ENCODE results near the gene COL8A1.

COL8A1 gene

DNA sequence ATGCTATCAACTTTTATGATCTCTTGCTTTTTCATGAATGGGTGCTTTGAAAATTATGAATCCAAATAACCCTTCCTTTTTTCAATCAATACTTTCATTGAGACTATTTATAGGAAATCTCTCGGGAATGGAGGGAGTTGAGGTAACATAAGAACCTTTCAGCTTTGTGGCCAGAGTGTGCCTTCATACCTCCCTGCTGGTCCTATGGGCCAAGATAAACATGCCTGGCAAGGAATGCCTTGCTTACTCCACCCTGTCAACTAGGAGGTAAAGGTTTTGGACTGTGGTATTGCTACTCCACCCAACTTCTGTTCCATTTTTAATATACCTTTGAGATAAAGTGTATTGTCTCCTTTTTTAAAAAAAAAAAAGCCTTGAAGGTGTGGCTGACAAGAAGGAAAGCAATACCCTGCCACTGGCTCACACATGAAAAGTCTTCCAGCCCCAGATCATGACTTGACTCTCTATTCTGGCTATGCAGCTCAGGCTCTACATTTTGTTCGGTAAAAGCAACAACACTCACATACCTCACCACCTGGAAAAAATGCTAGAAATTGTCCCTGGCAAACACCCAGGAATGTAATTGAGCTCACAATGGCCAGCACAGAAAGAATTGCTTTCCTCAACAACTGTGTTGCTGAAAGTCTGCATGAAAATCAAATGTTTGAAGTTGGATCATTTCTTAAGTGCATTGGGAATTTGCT is 35.8 kb downstream of the COL8A1 start:
- DNase-seq (ENCODE audit: low read depth) = no peak

- no peak for DNase-seq (ENCODE audit: low read depth)
Observed at GRCh38 chr3:99678023-99678422, 39.6 kb downstream of the COL8A1 start.

DNA sequence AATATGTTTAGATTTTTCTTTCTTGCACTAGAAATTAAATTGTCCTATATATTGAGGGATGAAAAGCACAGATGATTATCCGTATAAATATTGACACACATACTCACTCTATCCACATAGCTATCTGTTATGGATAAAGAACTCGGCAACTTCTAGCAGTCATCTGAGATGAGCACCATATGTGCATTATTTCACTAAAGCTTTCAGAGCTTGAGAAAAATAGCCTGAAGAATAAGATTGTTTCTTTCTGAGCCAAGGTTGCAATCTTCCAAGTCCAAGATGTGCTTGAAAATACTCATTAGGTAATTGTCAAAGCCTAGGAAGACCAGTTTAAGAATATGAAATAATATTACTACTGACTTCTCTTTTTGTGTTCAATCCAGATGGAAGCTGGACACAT is 40.5 kb downstream of the COL8A1 start:
- no peak for DNase-seq (ENCODE audit: low read depth)

GRCh38 chr3:99681512-99681911 is 43.1 kb downstream of the COL8A1 start:
- no peak for DNase-seq (ENCODE audit: low read depth)

DNA sequence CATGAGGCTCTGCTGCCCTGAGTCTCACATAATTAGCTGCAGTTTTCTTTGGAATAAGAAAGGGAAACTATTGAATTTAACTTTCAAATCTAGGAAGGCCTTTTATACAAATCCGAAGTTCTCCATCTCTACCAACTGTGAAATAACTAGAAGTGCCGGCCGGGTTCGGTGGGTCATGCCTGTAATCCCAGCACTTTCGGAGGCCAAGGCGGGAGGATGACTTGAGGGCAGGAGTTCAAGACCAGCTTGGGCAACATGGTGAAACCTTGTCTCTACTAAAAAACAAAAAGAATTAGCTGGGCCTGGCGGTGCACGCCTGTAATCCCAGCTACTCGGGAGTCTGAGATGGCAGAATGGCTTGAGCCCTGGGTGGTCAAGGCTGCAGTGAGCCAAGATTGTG is 43.6 kb downstream of the COL8A1 start:
- DNase-seq (ENCODE audit: low read depth) = no peak

- no peak for DNase-seq (ENCODE audit: low read depth)
Observed at GRCh38 chr3:99683465-99683864, 45.1 kb downstream of the COL8A1 start.

- no peak for DNase-seq (ENCODE audit: low read depth)
Observed at GRCh38 chr3:99683876-99684275, 45.5 kb downstream of the COL8A1 start.

GRCh38 chr3:99684644-99685043 is 46.2 kb downstream of the COL8A1 start:
- DNase-seq (ENCODE audit: low read depth) = no peak

DNA sequence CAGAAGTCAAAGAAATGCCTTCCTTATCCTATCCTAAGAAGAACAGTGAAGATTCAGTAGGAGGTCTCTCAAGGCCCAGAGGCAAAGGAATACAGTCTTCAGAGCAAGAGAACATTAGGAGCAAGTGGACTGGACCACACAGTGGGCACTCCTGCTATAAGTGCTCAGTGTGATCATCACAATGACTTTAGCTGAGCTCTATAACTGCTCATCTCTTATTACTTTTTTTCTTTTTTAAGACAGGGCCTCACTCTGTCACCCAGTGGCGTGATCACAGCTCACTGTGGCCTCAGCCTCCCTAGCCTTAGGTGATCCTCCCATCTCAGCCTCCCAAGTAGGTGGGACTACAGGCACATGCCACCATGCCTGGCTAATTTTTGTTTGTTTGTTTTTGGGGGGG is 48.1 kb downstream of the COL8A1 start:
- DNase-seq (ENCODE audit: low read depth) = no peak

- no peak for DNase-seq (ENCODE audit: low read depth)
Observed at GRCh38 chr3:99686955-99687612, 48.7 kb downstream of the COL8A1 start.

- no peak for DNase-seq (ENCODE audit: low read depth)
Observed at GRCh38 chr3:99690761-99691369, 52.5 kb downstream of the COL8A1 start.

DNA sequence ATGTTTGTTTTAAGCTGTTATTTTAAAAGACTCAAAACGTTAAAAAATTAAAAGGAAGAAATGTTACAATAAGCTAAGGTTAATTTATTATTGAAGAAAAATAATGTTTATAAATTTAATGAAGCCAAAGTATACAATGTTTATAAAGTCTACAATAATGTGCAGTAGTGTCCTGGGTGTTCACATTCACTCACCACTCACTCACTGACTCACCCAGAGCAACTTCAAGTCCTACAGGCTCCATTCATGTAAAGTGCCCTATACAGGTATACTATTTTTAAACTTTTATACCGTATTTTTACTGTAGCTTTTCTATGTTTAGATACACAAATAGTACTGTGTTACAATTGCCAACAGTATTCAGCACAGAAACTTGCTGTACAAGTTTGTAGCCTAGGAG is 55.2 kb downstream of the COL8A1 start:
- DNase-seq (ENCODE audit: low read depth) = no peak

GRCh38 chr3:99696497-99696896 is 58.1 kb downstream of the COL8A1 start:
- no peak for DNase-seq (ENCODE audit: low read depth)

GRCh38 chr3:99697250-99697649 is 58.9 kb downstream of the COL8A1 start:
- DNase-seq (ENCODE audit: low read depth) = no peak

- DNase-seq (ENCODE audit: low read depth) = no peak
Observed at GRCh38 chr3:99698932-99699331, 60.5 kb downstream of the COL8A1 start.

DNA sequence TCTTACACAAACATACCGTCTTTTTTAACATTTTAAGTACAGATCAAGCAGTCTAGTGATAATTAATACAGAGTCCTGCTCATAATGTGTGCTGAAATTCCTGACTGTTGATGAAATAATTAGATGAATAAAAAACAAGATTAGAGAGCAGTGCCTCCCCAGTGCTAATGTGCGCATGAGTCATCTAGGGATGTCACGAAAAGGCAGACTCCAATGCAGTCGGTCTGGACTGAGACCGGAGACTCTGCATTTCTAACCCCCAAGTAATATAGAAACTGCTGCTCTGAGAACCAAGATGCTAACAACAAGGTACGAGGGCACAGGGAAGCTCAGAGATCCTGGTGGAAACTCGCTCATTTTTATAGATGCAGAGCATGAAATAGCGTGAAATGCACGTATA is 61.4 kb downstream of the COL8A1 start:
- no peak for DNase-seq (ENCODE audit: low read depth)

- DNase-seq (ENCODE audit: low read depth) = no peak
Observed at GRCh38 chr3:99700631-99701268, 62.4 kb downstream of the COL8A1 start.

- no peak for DNase-seq (ENCODE audit: low read depth)
Observed at GRCh38 chr3:99702953-99703943, 64.9 kb downstream of the COL8A1 start.

- DNase-seq (ENCODE audit: low read depth) = no peak
Observed at GRCh38 chr3:99704417-99704816, 66.0 kb downstream of the COL8A1 start.

GRCh38 chr3:99706410-99706809 is 68.0 kb downstream of the COL8A1 start:
- DNase-seq (ENCODE audit: low read depth) = no peak

GRCh38 chr3:99708207-99708745 is 69.9 kb downstream of the COL8A1 start:
- no peak for DNase-seq (ENCODE audit: low read depth)
